BLaER1 treated with 17β-estradiol and CSF1 and Interleukin-3, amounts not matched to agents 10 nM and 100 nM (cell line): ENCODE data around the gene RELL1.

Experiments used
- H3K27ac ChIP-seq, 11 experiments: shearing (Covaris generic); formaldehyde crosslinking; 2 replicates each; pipeline ENCODE4 v1.8.1; 2022
- H3K27me3 ChIP-seq, 11 experiments: shearing (Covaris generic); formaldehyde crosslinking; 2 replicates each; pipeline ENCODE4 v1.8.1; 2022
- H3K36me3 ChIP-seq, 11 experiments: shearing (Covaris generic); formaldehyde crosslinking; 2 replicates each; pipeline ENCODE4 v1.8.1; 2022
- H3K4me1 ChIP-seq, 10 experiments: shearing (Covaris generic); formaldehyde crosslinking; 2 replicates each; pipeline ENCODE4 v1.8.1; 2022
- H3K4me2 ChIP-seq, 11 experiments: shearing (Covaris generic); formaldehyde crosslinking; 2 replicates each; pipeline ENCODE4 v1.8.1; 2022
- H3K4me3 ChIP-seq, 10 experiments: shearing (Covaris generic); formaldehyde crosslinking; 2 replicates each; pipeline ENCODE4 v1.8.1; 2022
- H3K9ac ChIP-seq, 11 experiments: shearing (Covaris generic); formaldehyde crosslinking; 2 replicates each; pipeline ENCODE4 v1.8.1; 2022
- H3K9me3 ChIP-seq, 11 experiments: shearing (Covaris generic); formaldehyde crosslinking; replicated peaks in 1 of 11; 2 replicates each; pipeline ENCODE4 v1.8.1; 2022
- H4K20me1 ChIP-seq, 11 experiments: shearing (Covaris generic); formaldehyde crosslinking; 2 replicates each; pipeline ENCODE4 v1.8.1; 2022
- Cebpa-rat ChIP-seq, 11 experiments: shearing (Covaris generic); IDR thresholded peaks; 2 replicates each; pipeline ENCODE4 v1.8.1; 2022

RELL1 gene

GRCh38 chr4:37602454-37603069, 83.6 kb downstream of the RELL1 start:
- Histone ChIP-seq H3K4me3 (no peak overlapping the region), H4K20me1 (no peaks in the 10 kb centered on the region), H3K4me2 (no peak overlapping the region), H3K9me3 (no peaks in the 10 kb centered on the region), H3K27me3 (no peaks in the 10 kb centered on the region), H3K27ac (no peak overlapping the region), H3K9ac (no peak overlapping the region), H3K36me3 (no peaks in the 10 kb centered on the region), H3K4me1 (peaks cover 0 to 24% (median 4%) of the 10 kb centered on the region in 10 experiments; a peak in 7 of 20 replicates)
- no peak for TF ChIP-seq Cebpa-rat (IDR thresholded peaks at IDR 0.05)

- H3K27me3 ChIP-seq = no peaks in the 10 kb centered on the region
- H3K4me1 ChIP-seq = peaks cover 0 to 24% (median 4%) of the 10 kb centered on the region in 10 experiments; a peak in 7 of 20 replicates
- no peaks in the 10 kb centered on the region for H4K20me1 ChIP-seq
- H3K9me3 ChIP-seq = no peaks in the 10 kb centered on the region
- no peak for TF ChIP-seq Cebpa-rat (IDR thresholded peaks at IDR 0.05)
- no peaks in the 10 kb centered on the region for H3K36me3 ChIP-seq
- H3K27ac ChIP-seq = no peak overlapping the region; a peak in 1 of 22 replicates
- no peak overlapping the region for H3K9ac ChIP-seq
- H3K4me2 ChIP-seq = no peak overlapping the region
- H3K4me3 ChIP-seq = no peak overlapping the region
These were observed 84.6 kb downstream of the RELL1 start for GRCh38 chr4:37601531-37601930.

DNA sequence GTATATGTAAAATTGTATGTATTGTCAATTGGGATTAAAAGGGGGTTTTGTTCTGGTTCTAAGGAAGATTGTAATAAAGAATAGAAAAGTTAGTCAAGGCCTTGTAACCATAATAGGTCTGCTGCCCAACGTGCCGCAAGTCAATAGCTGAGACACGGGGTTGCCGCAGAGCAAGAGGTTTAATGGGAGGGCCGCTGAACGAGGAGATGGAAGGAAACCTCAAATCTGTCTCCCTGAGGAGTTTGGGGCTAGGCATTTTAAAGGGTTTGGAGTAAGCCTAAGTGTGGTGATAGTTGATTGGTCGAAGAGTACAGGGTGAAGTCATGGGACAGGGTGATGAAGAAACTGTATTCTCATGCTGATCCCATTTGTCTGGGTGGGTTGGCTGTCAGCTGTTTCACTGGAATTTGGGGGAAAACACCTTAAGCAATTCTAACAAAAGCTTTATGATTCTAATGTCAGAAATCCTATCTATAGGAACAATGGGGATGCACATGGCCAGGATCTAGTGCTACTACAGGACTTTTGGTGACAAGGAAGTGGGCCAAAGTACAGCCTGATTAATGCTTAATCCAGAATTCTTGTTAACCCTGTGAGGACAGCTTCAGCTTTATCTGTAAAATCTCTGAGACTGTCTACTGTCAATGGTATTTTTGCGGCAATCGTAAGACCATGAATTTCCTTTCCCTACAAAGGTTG, 86.9 kb downstream of the RELL1 start:
- Histone ChIP-seq H3K4me3 (no peak overlapping the region), H3K4me2 (peak overlapping the region in 5 of 11 experiments; percentile 2 to 18 (median 4); a peak in 5 of 22 replicates), H3K27me3 (no peaks in the 10 kb centered on the region), H4K20me1 (no peaks in the 10 kb centered on the region), H3K27ac (no peak overlapping the region; a peak in 1 of 22 replicates), H3K9me3 (no peaks in the 10 kb centered on the region), H3K36me3 (no peaks in the 10 kb centered on the region), H3K9ac (no peak overlapping the region), H3K4me1 (peaks cover 0 to 11% (median 3%) of the 10 kb centered on the region in 10 experiments; a peak in 7 of 20 replicates)
- peak in 1 of 11 experiments; percentile 55; a peak in 1 of 22 replicates for TF ChIP-seq Cebpa-rat (IDR thresholded peaks at IDR 0.05)

DNA sequence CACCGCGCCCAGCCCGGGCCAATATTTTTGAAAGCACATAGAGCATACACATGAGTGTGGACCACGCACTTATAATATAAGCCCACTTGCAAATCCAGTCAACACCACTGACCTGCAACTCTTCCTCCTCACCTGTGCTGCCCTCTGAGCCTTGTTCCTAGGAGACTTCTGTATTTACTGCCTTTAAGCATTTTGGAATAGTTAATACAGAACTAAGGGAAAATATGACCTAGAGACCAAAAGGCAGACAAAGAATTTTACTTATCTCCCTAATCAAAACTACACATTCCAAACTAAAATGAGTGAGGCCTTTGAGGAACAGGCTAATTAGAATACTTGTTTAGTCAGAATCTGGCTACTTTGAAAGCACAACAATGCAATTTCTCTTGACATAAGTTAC, 89.1 kb downstream of the RELL1 start:
- H3K9ac ChIP-seq = no peak overlapping the region
- H3K36me3 ChIP-seq = no peaks in the 10 kb centered on the region
- H3K27me3 ChIP-seq = no peaks in the 10 kb centered on the region
- no peaks in the 10 kb centered on the region for H3K9me3 ChIP-seq
- H3K27ac ChIP-seq = no peak overlapping the region
- TF ChIP-seq Cebpa-rat (IDR thresholded peaks at IDR 0.05) = no peak
- H3K4me3 ChIP-seq = no peak overlapping the region
- no peak overlapping the region for H3K4me2 ChIP-seq
- peaks cover 0 to 9% (median 0%) of the 10 kb centered on the region in 10 experiments; a peak in 2 of 20 replicates for H3K4me1 ChIP-seq
- H4K20me1 ChIP-seq = no peaks in the 10 kb centered on the region

DNA sequence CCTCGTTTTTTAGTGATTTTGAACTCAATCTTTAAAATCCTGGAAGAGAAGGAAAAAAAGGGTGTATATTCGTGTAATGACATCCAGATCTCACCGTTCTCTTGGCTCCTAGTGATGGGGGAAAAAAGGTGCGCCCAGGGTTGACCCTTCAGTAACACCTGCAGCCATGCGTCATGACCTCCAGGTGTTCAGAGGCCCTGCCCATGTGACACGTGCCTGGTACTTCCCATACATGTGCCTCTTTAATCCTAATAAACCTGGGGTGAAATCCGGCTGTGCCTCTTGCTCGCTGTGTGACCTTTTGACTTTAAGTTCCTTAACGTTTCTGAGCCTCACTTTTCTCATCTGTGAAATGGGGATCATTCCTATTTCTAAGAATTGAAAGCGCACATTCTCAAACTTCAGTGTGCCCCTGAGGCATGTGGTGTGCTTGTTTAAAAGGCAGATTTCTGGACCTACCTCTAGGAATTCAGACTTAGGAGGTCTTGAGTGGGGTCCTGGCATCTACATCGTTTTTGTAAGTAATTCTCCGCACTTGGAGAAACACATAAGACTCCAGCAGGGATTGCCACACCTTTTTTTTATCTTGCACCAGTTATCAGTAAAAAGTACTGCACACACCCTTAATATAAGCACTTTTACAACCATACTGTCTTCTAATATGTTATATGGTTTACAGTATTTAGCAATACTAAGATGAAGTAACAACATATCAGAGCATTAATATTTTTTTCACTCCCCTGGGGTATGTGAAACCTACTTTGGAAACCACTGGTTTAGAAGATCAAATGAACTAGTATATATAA, 90.1 kb downstream of the RELL1 start:
- H3K4me1 ChIP-seq = peaks cover 0 to 9% (median 0%) of the 10 kb centered on the region in 10 experiments; a peak in 2 of 20 replicates
- no peak for TF ChIP-seq Cebpa-rat (IDR thresholded peaks at IDR 0.05)
- H3K4me2 ChIP-seq = no peak overlapping the region
- no peak overlapping the region for H3K27ac ChIP-seq
- H3K9me3 ChIP-seq = no peaks in the 10 kb centered on the region
- no peaks in the 10 kb centered on the region for H3K27me3 ChIP-seq
- no peaks in the 10 kb centered on the region for H4K20me1 ChIP-seq
- no peaks in the 10 kb centered on the region for H3K36me3 ChIP-seq
- no peak overlapping the region for H3K4me3 ChIP-seq
- no peak overlapping the region for H3K9ac ChIP-seq

DNA sequence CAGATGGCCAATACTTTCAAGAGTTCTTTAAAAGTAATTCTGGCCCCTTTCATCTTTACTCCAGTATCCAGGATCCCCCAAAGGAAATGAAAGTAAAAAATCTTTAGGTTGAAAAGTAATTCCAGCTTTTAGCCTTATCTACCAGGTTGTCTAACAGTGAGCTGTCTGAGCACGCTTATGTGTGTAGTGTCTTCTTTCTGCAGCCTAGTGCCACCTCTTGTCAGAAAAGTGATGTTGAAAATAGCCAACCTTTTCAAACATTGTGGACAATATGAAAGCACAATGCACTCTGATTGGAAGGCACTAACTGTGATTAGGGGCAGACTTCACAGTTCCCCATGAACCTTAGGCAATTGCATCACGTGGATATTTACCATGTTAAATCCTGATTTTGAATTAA, 92.1 kb downstream of the RELL1 start:
- Histone ChIP-seq H3K4me3 (no peak overlapping the region), H4K20me1 (no peaks in the 10 kb centered on the region), H3K4me2 (no peak overlapping the region), H3K27ac (no peak overlapping the region), H3K36me3 (no peaks in the 10 kb centered on the region), H3K9me3 (no peaks in the 10 kb centered on the region), H3K4me1 (peaks cover 0 to 5% (median 0%) of the 10 kb centered on the region in 10 experiments; a peak in 2 of 20 replicates), H3K9ac (no peak overlapping the region), H3K27me3 (no peaks in the 10 kb centered on the region)
- TF ChIP-seq Cebpa-rat (IDR thresholded peaks at IDR 0.05) = no peak

GRCh38 chr4:37591349-37591748, 94.8 kb downstream of the RELL1 start:
- H4K20me1 ChIP-seq = no peaks in the 10 kb centered on the region
- H3K4me2 ChIP-seq = no peak overlapping the region
- H3K4me1 ChIP-seq = no peaks in the 10 kb centered on the region
- H3K36me3 ChIP-seq = no peaks in the 10 kb centered on the region
- TF ChIP-seq Cebpa-rat (IDR thresholded peaks at IDR 0.05) = no peak
- H3K27me3 ChIP-seq = no peaks in the 10 kb centered on the region
- no peaks in the 10 kb centered on the region for H3K9me3 ChIP-seq
- no peak overlapping the region for H3K4me3 ChIP-seq
- no peak overlapping the region for H3K27ac ChIP-seq
- no peak overlapping the region for H3K9ac ChIP-seq

DNA sequence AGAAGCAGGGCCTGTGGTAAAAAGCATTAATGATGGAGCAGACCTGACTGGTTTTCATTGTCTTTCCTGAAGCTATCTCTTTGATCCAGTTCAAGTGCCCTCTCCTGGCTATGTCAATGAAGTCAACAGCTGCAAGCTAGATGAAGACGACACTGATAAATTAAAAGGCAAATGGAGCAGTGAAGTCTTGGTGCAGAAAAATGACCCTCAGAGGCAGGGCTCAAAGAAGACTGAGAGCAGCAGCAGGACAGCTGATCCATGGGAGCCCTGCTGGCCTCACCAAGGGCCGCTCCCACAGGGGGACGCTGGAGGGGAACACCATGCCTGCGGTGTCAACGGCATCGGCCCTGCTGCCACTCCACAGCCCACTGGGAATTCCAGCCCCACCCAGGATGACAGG, 96.2 kb downstream of the RELL1 start:
- no peak for TF ChIP-seq Cebpa-rat (IDR thresholded peaks at IDR 0.05)
- Histone ChIP-seq H4K20me1 (no peaks in the 10 kb centered on the region), H3K4me1 (no peaks in the 10 kb centered on the region), H3K27ac (no peak overlapping the region), H3K36me3 (no peaks in the 10 kb centered on the region), H3K4me3 (no peak overlapping the region), H3K9me3 (no peaks in the 10 kb centered on the region), H3K27me3 (no peaks in the 10 kb centered on the region), H3K9ac (no peak overlapping the region), H3K4me2 (no peak overlapping the region)

DNA sequence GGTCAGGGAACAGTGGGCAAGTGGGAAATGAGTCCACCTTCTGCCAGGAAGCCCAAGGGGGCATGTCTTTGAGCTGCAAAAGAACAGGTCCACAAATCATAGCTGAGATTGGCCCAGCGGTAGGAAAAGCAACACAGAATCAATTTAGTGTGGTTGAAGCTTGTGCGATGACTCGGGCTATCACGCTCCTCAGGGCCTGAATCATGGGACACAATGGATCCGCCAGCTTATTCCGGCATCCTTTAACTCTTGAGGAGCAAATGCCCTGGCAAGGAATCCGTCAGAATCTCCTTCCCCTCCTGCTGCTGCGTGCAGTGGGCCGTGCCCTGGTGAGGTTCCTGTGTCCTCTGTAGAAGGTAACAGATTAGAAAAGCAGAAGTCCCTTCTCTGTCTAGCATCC, 98.0 kb downstream of the RELL1 start:
- TF ChIP-seq Cebpa-rat (IDR thresholded peaks at IDR 0.05) = no peak
- Histone ChIP-seq H3K27ac (no peak overlapping the region), H3K4me1 (peaks cover 7 to 12% (median 10%) of the 10 kb centered on the region in 10 experiments), H3K27me3 (no peaks in the 10 kb centered on the region), H3K9ac (no peak overlapping the region), H3K9me3 (no peaks in the 10 kb centered on the region), H4K20me1 (no peaks in the 10 kb centered on the region), H3K4me2 (no peak overlapping the region), H3K4me3 (no peak overlapping the region), H3K36me3 (no peaks in the 10 kb centered on the region)
